Measurements from ENCODE around the gene ARRB1. TPM values are rescaled to one million over a fixed set of nuclear protein-coding genes. Genes with fewer than 3 reads are reported as not detected.
"Not testable (repeated sequence)": the region's sequence is repeated elsewhere in the genome, so short reads cannot be mapped to it uniquely, and the experiment has no call there.

Gene ARRB1
- total RNA-seq, 1 donor from 2014 or later: 30.3 TPM

DNA sequence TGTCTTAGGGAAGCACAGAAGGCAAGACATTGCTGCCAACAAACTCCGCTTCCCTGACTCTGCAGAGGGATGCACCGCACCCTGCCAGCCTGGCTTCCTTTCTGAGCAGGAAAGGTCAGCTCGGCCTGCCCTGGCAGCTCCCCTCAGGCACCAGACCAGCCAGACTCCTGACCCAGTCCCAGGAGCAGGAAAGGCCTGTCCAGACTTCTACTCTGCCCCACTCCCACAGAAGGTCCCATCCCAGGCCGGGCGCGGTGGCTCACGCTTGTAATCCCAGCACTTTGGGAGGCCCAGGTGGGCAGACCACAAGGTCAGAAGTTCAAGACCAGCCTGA lies 17.7 kb downstream of the ARRB1 start:
- no peak overlapping the region for H3K4me3 ChIP-seq (ENCODE audit: low read length in 3 of 3)
- no peak overlapping the region for H3K27ac ChIP-seq (ENCODE audit: low read depth, low read length)
- no peaks in the 10 kb centered on the region for H3K27me3 ChIP-seq (ENCODE audit: control insufficient read depth in 3 of 3, insufficient read depth in 3 of 3, low read length in 3 of 3)
- H3K9ac ChIP-seq (ENCODE audit: low read depth in 1 of 3, low read length in 3 of 3): no peak overlapping the region
- no peaks in the 10 kb centered on the region for H3K9me3 ChIP-seq (ENCODE audit: control insufficient read depth in 3 of 3, low read length in 3 of 3)
- peaks cover 29 to 41% (median 32%) of the 10 kb centered on the region in 3 donors for H3K4me1 ChIP-seq (ENCODE audit: control insufficient read depth in 3 of 3, insufficient read depth in 3 of 3, low read length in 3 of 3)
- H3K36me3 ChIP-seq (ENCODE audit: control insufficient read depth in 3 of 3, insufficient read depth in 3 of 3, low read length in 3 of 3): no peaks in the 10 kb centered on the region

- Histone ChIP-seq H3K36me3 (ENCODE audit: control insufficient read depth in 3 of 3, insufficient read depth in 3 of 3, low read length in 3 of 3) (no peaks in the 10 kb centered on the region), H3K9me3 (ENCODE audit: control insufficient read depth in 3 of 3, low read length in 3 of 3) (no peaks in the 10 kb centered on the region), H3K4me1 (ENCODE audit: control insufficient read depth in 3 of 3, insufficient read depth in 3 of 3, low read length in 3 of 3) (peaks cover 28 to 40% (median 34%) of the 10 kb centered on the region in 3 donors), H3K4me3 (ENCODE audit: low read length in 3 of 3) (no peak overlapping the region), H3K27me3 (ENCODE audit: control insufficient read depth in 3 of 3, insufficient read depth in 3 of 3, low read length in 3 of 3) (no peaks in the 10 kb centered on the region), H3K27ac (ENCODE audit: low read depth, low read length) (no peak overlapping the region), H3K9ac (ENCODE audit: low read depth in 1 of 3, low read length in 3 of 3) (no peak overlapping the region)
Observed at GRCh38 chr11:75333022-75333806, 18.2 kb downstream of the ARRB1 start.

- not testable (repeated sequence) for H3K9me3 ChIP-seq (ENCODE audit: control insufficient read depth in 3 of 3, low read length in 3 of 3); H3K9ac ChIP-seq (ENCODE audit: low read depth in 1 of 3, low read length in 3 of 3); H3K27me3 ChIP-seq (ENCODE audit: control insufficient read depth in 3 of 3, insufficient read depth in 3 of 3, low read length in 3 of 3); H3K4me3 ChIP-seq (ENCODE audit: low read length in 3 of 3); H3K27ac ChIP-seq (ENCODE audit: low read depth, low read length); H3K36me3 ChIP-seq (ENCODE audit: control insufficient read depth in 3 of 3, insufficient read depth in 3 of 3, low read length in 3 of 3)
- H3K4me1 ChIP-seq (ENCODE audit: control insufficient read depth in 3 of 3, insufficient read depth in 3 of 3, low read length in 3 of 3): peaks cover 18 to 27% (median 22%) of the 10 kb centered on the region in 3 donors
Observed at GRCh38 chr11:75331761-75332160, 19.7 kb downstream of the ARRB1 start.

DNA sequence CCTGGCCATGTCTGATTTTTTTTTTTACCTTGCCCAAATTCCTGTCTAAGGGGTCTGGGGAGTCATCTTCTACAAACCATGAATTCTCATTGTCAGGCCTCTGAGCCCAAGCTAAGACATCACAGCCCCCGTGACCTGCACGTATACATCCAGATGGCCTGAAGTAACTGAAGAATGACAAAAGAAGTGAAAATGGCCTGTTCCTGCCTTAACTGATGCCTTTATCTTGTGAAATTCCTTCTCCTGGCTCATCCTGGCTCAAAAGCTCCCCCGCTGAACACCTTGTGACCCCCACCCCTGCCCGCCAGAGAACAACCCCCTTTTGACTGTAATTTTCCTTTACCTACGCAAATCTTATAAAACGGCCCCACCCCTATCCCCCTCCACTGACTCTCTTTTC lies 20.2 kb downstream of the ARRB1 start:
- H3K4me1 ChIP-seq (ENCODE audit: control insufficient read depth in 3 of 3, insufficient read depth in 3 of 3, low read length in 3 of 3): peaks cover 18 to 24% (median 20%) of the 10 kb centered on the region in 3 donors
- H3K9me3 ChIP-seq (ENCODE audit: control insufficient read depth in 3 of 3, low read length in 3 of 3); H3K27me3 ChIP-seq (ENCODE audit: control insufficient read depth in 3 of 3, insufficient read depth in 3 of 3, low read length in 3 of 3); H3K27ac ChIP-seq (ENCODE audit: low read depth, low read length); H3K9ac ChIP-seq (ENCODE audit: low read depth in 1 of 3, low read length in 3 of 3); H3K4me3 ChIP-seq (ENCODE audit: low read length in 3 of 3); H3K36me3 ChIP-seq (ENCODE audit: control insufficient read depth in 3 of 3, insufficient read depth in 3 of 3, low read length in 3 of 3): not testable (repeated sequence)

GRCh38 chr11:75330886-75331285 lies 20.6 kb downstream of the ARRB1 start:
- not testable (repeated sequence) for H3K27me3 ChIP-seq (ENCODE audit: control insufficient read depth in 3 of 3, insufficient read depth in 3 of 3, low read length in 3 of 3); H3K9ac ChIP-seq (ENCODE audit: low read depth in 1 of 3, low read length in 3 of 3); H3K9me3 ChIP-seq (ENCODE audit: control insufficient read depth in 3 of 3, low read length in 3 of 3); H3K27ac ChIP-seq (ENCODE audit: low read depth, low read length); H3K4me3 ChIP-seq (ENCODE audit: low read length in 3 of 3); H3K36me3 ChIP-seq (ENCODE audit: control insufficient read depth in 3 of 3, insufficient read depth in 3 of 3, low read length in 3 of 3)
- peaks cover 21 to 27% (median 21%) of the 10 kb centered on the region in 3 donors for H3K4me1 ChIP-seq (ENCODE audit: control insufficient read depth in 3 of 3, insufficient read depth in 3 of 3, low read length in 3 of 3)

GRCh38 chr11:75330291-75330690 lies 21.2 kb downstream of the ARRB1 start:
- Histone ChIP-seq H3K4me1 (ENCODE audit: control insufficient read depth in 3 of 3, insufficient read depth in 3 of 3, low read length in 3 of 3) (peaks cover 21 to 31% (median 25%) of the 10 kb centered on the region in 3 donors), H3K36me3 (ENCODE audit: control insufficient read depth in 3 of 3, insufficient read depth in 3 of 3, low read length in 3 of 3) (no peaks in the 10 kb centered on the region), H3K4me3 (ENCODE audit: low read length in 3 of 3) (no peak overlapping the region), H3K27me3 (ENCODE audit: control insufficient read depth in 3 of 3, insufficient read depth in 3 of 3, low read length in 3 of 3) (no peaks in the 10 kb centered on the region), H3K27ac (ENCODE audit: low read depth, low read length) (no peak overlapping the region), H3K9me3 (ENCODE audit: control insufficient read depth in 3 of 3, low read length in 3 of 3) (no peaks in the 10 kb centered on the region), H3K9ac (ENCODE audit: low read depth in 1 of 3, low read length in 3 of 3) (no peak overlapping the region)

DNA sequence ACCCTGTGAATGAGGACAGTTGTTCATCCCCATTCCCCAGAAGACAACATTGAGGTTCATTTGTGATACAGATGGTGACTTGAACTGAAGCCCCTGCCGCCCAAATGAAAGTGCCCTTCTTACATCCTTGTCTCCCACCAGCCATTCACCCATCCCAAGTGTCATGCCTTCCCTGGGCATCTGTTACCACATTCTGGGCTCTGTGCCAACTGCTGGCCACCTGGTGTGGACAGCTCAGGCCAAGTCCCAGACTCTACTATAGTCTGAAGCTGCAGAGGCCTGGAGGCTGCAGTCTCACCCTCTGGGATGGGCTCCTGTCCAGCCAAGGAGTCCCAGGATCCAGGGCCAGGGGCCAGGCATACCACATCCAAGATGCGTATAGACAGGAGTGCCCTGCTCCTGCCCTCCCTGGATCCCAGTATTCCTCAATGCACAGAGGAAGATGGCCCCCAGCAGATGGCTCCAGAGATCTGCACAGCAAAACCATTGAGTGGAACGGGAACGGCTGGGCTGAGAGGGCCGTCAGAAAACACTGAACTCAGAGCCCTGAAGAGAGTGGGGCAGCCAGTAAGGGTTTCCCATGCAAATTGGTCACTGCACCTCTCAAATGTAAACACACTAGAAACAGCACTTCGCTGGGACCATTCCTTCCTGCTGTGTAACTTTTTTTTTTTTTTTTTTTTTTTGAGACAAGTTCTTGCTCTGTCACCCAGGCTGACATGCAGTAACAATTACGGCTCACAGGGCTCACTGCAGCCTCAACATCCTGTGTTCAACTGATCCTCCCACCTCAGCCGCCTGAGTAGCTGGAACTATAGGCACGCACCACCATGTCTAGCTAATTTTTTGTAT lies 22.8 kb downstream of the ARRB1 start:
- peaks cover 11 to 24% (median 21%) of the 10 kb centered on the region in 3 donors for H3K4me1 ChIP-seq (ENCODE audit: control insufficient read depth in 3 of 3, insufficient read depth in 3 of 3, low read length in 3 of 3)
- H3K27ac ChIP-seq (ENCODE audit: low read depth, low read length): no peak overlapping the region
- H3K27me3 ChIP-seq (ENCODE audit: control insufficient read depth in 3 of 3, insufficient read depth in 3 of 3, low read length in 3 of 3): no peaks in the 10 kb centered on the region

DNA sequence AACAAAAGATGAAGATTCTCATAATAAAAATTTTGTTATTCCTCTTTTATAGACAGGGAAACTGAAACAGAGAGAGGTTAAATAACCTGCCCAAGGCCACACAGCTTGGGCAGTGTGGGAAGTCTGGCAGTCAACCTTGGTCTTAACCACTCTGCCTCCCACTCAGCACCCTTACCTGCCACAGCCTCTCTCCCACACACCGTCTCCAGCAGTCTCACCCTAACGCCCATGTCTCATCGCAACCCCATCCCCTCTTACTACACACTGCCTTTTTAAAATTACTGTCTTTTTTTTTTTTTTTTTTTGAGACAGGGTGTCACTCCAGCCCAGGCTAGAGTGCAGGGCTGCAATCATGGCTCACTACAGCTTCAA lies 25.0 kb downstream of the ARRB1 start:
- Histone ChIP-seq H3K9me3 (ENCODE audit: control insufficient read depth in 3 of 3, low read length in 3 of 3) (no peaks in the 10 kb centered on the region), H3K27me3 (ENCODE audit: control insufficient read depth in 3 of 3, insufficient read depth in 3 of 3, low read length in 3 of 3) (no peaks in the 10 kb centered on the region), H3K36me3 (ENCODE audit: control insufficient read depth in 3 of 3, insufficient read depth in 3 of 3, low read length in 3 of 3) (peaks cover 0 to 3% (median 0%) of the 10 kb centered on the region in 3 donors), H3K27ac (ENCODE audit: low read depth, low read length) (peak overlapping the region; percentile 36), H3K9ac (ENCODE audit: low read depth in 1 of 3, low read length in 3 of 3) (no peak overlapping the region), H3K4me1 (ENCODE audit: control insufficient read depth in 3 of 3, insufficient read depth in 3 of 3, low read length in 3 of 3) (peaks cover 11 to 24% (median 21%) of the 10 kb centered on the region in 3 donors), H3K4me3 (ENCODE audit: low read length in 3 of 3) (no peak overlapping the region)

More for the DNA sequence above, 22.8 kb downstream of the ARRB1 start:
- Histone ChIP-seq H3K9me3 (ENCODE audit: control insufficient read depth in 3 of 3, low read length in 3 of 3) (no peaks in the 10 kb centered on the region), H3K9ac (ENCODE audit: low read depth in 1 of 3, low read length in 3 of 3) (no peak overlapping the region), H3K36me3 (ENCODE audit: control insufficient read depth in 3 of 3, insufficient read depth in 3 of 3, low read length in 3 of 3) (peaks cover 0 to 3% (median 0%) of the 10 kb centered on the region in 3 donors), H3K4me3 (ENCODE audit: low read length in 3 of 3) (no peak overlapping the region)

- Histone ChIP-seq H3K4me1 (ENCODE audit: control insufficient read depth in 3 of 3, insufficient read depth in 3 of 3, low read length in 3 of 3) (peaks cover 11 to 25% (median 21%) of the 10 kb centered on the region in 3 donors), H3K9ac (ENCODE audit: low read depth in 1 of 3, low read length in 3 of 3) (no peak overlapping the region), H3K27ac (ENCODE audit: low read depth, low read length) (peak overlapping the region; percentile 36), H3K27me3 (ENCODE audit: control insufficient read depth in 3 of 3, insufficient read depth in 3 of 3, low read length in 3 of 3) (no peaks in the 10 kb centered on the region), H3K9me3 (ENCODE audit: control insufficient read depth in 3 of 3, low read length in 3 of 3) (no peaks in the 10 kb centered on the region), H3K4me3 (ENCODE audit: low read length in 3 of 3) (no peak overlapping the region), H3K36me3 (ENCODE audit: control insufficient read depth in 3 of 3, insufficient read depth in 3 of 3, low read length in 3 of 3) (peaks cover 0 to 3% (median 0%) of the 10 kb centered on the region in 3 donors)
Observed at GRCh38 chr11:75325713-75326438, 25.6 kb downstream of the ARRB1 start.
